A673 (cell line): ENCODE measurements around the gene POLR3G.

Experiments used
- EZH2 ChIP-seq: fragments of 200-600 bp; sonication (generic); IDR thresholded peaks from 2 replicates; pipeline ENCODE4 v1.6.1; 2017; ENCODE audit warnings: borderline replicate concordance, low read depth, mild to moderate bottlenecking, mixed read lengths, antibody characterized with exemption, low read length; ENCODE audit not compliant: poor library complexity, severe bottlenecking
- TF ChIP-seq, protein P1 (sequence below): fragments of 300-800, 200-600 bp; sonication (generic); conservative IDR thresholded peaks from 2 replicates; pipeline ENCODE4 v1.5.1; 2017; ENCODE audit warnings: low read depth, mild to moderate bottlenecking, antibody characterized with exemption, low read length, moderate library complexity, mixed read lengths

GRCh38 chr5:90553711-90554110 is 79.0 kb downstream of the POLR3G start:
- TF ChIP-seq, protein P1, sequence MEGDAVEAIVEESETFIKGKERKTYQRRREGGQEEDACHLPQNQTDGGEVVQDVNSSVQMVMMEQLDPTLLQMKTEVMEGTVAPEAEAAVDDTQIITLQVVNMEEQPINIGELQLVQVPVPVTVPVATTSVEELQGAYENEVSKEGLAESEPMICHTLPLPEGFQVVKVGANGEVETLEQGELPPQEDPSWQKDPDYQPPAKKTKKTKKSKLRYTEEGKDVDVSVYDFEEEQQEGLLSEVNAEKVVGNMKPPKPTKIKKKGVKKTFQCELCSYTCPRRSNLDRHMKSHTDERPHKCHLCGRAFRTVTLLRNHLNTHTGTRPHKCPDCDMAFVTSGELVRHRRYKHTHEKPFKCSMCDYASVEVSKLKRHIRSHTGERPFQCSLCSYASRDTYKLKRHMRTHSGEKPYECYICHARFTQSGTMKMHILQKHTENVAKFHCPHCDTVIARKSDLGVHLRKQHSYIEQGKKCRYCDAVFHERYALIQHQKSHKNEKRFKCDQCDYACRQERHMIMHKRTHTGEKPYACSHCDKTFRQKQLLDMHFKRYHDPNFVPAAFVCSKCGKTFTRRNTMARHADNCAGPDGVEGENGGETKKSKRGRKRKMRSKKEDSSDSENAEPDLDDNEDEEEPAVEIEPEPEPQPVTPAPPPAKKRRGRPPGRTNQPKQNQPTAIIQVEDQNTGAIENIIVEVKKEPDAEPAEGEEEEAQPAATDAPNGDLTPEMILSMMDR, result no peak
- TF ChIP-seq EZH2, result no peak
